GM12878 (cell line): ENCODE results near the gene MUC16. TPM values are rescaled to one million over a fixed set of nuclear protein-coding genes. Genes with fewer than 3 reads are reported as not detected.
"Not testable (repeated sequence)": the region's sequence is repeated elsewhere in the genome, so short reads cannot be mapped to it uniquely, and the experiment has no call there.

ENCODE experiments used
- ATAC-seq: fragments of 200-7000 bp; cut with Tn5 transposase; 3 replicates; pipeline ENCODE4 v1.9.1; 2020; ENCODE audit warnings: mild to moderate bottlenecking, moderate library complexity
- BruUV-seq: library from RNA; stranded (reverse); fragments of 400-500 nt; replicated peaks from 2 replicates; lab custom pipeline; 2021; lab: Mats Ljungman, UMichigan
- CTCF ChIA-PET: fragments of 300-600 bp; sonication (Branson Sonifier 250); formaldehyde crosslinking; extraction: SDS; loops from one replicate; lab custom pipeline; 2021; ENCODE audit warnings: inconsistent platforms; lab: Yijun Ruan, JAX
- POLR2A ChIA-PET: fragments of 350-600 bp; formaldehyde crosslinking; extraction: SDS; loops from one replicate; lab custom pipeline; 2021; ENCODE audit warnings: inconsistent platforms; lab: Charles Lee
- RAD21 ChIA-PET: fragments of 300-600 bp; sonication (Branson Sonifier 250); formaldehyde crosslinking; loops from one replicate; lab custom pipeline; 2023; ENCODE audit warnings: antibody characterized with exemption; ENCODE audit not compliant: unreplicated experiment; lab: Charles Lee
- SMC1A ChIA-PET: fragments of 300-600 bp; sonication (Branson Sonifier 250); formaldehyde crosslinking; loops from one replicate; lab custom pipeline; 2023; ENCODE audit not compliant: unreplicated experiment, uncharacterized antibody; lab: Charles Lee
- DNase-seq: peaks from one replicate; pipeline ENCODE4 v3.0.0-alpha.2; 2011; ENCODE audit warnings: low read depth, low spot score
- FAIRE-seq: peaks from 3 replicates; lab custom pipeline; 2011; peaks lifted over from hg19 to GRCh38; lab: Jason Lieb, UNC
- H2AFZ ChIP-seq: 2 replicates; pipeline ENCODE4 v1.6.0; 2011; ENCODE audit warnings: low read depth, low read length, control low read depth; ENCODE audit not compliant: control insufficient read depth
- H3K27ac ChIP-seq: 2 replicates; pipeline ENCODE4 v1.5.1; 2011; ENCODE audit warnings: control low read depth; ENCODE audit not compliant: control insufficient read depth, insufficient read depth
- H3K27me3 ChIP-seq, 2 experiments: replicated peaks in 1 of 2; 2 replicates each; pipeline versions ENCODE4 v1.6.0 to v1.6.1; 2011; ENCODE audit warnings: low read length in 1 of 2; ENCODE audit not compliant: control insufficient read depth in 2 of 2, insufficient read depth in 2 of 2
- H3K36me3 ChIP-seq, 2 experiments: 2 replicates each; pipeline ENCODE4 v1.5.1; 2011; ENCODE audit warnings: low read length in 1 of 2; ENCODE audit not compliant: control insufficient read depth in 2 of 2, insufficient read depth in 2 of 2
- H3K4me1 ChIP-seq: 2 replicates; pipeline ENCODE4 v1.6.1; 2011; ENCODE audit warnings: mild to moderate bottlenecking, low read length, moderate library complexity, mixed read lengths; ENCODE audit not compliant: control insufficient read depth, insufficient read depth
- H3K4me2 ChIP-seq: 2 replicates; pipeline ENCODE4 v1.6.0; 2011; ENCODE audit warnings: control low read depth; ENCODE audit not compliant: control insufficient read depth, insufficient read depth
- H3K4me3 ChIP-seq: fragments of 200-600 bp; sonication (generic); 2 replicates; pipeline ENCODE4 v1.5.1; 2016
- H3K79me2 ChIP-seq: 2 replicates; pipeline ENCODE4 v1.6.0; 2011; ENCODE audit warnings: low read length; ENCODE audit not compliant: control insufficient read depth, insufficient read depth
- H3K9ac ChIP-seq: 2 replicates; pipeline ENCODE4 v1.8.0; 2011; ENCODE audit warnings: low read length, control low read depth, mixed read lengths; ENCODE audit not compliant: control insufficient read depth, insufficient read depth
- H3K9me3 ChIP-seq: replicated peaks from 3 replicates; pipeline ENCODE4 v1.5.1; 2011; ENCODE audit warnings: mild to moderate bottlenecking, low read length; ENCODE audit not compliant: control insufficient read depth, insufficient read depth
- H4K20me1 ChIP-seq: 2 replicates; pipeline ENCODE4 v1.6.0; 2011; ENCODE audit not compliant: control insufficient read depth, insufficient read depth
- GATAD2B ChIP-seq: fragments of 450-650 bp; conservative IDR thresholded peaks from 2 replicates; pipeline ENCODE4 v1.6.1; 2017; ENCODE audit warnings: low read depth, mild to moderate bottlenecking, moderate library complexity
- STAT1 ChIP-seq: fragments of 450-650 bp; conservative IDR thresholded peaks from 2 replicates; pipeline ENCODE4 v1.6.1; 2014; ENCODE audit warnings: antibody characterized with exemption, mild to moderate bottlenecking
- ZNF622 ChIP-seq: fragments of 450-650 bp; IDR thresholded peaks from 2 replicates; pipeline ENCODE4 v1.6.1; 2017; ENCODE audit warnings: mild to moderate bottlenecking, inconsistent platforms
- WGBS: methylation state at CpG from one replicate; pipeline ENCODE4 v1.1.6; 2016; ENCODE audit warnings: low lambda C conversion rate; ENCODE audit not compliant: insufficient replicate concordance, insufficient coverage; ENCODE audit errors: missing lambda C conversion rate; 5-methylcytosine and 5-hydroxymethylcytosine counted together
- in situ Hi-C: fragments of 300-500 bp; cut with MboI; formaldehyde crosslinking; loops from 9 replicates; pipeline ENCODE4 v1.14.3; 2018; ENCODE audit warnings: mixed read lengths
- intact Hi-C: fragments of 100-400 bp; cut with micrococcal nuclease; formaldehyde crosslinking; loops from one replicate; pipeline ENCODE4 v1.14.2; 2022; ENCODE audit not compliant: unreplicated experiment
- polyA plus RNA-seq, 11 experiments: library from polyadenylated mRNA; depleted of rRNA in 4 of 11; unstranded in 6 of 11; stranded (reverse) in 5 of 11; fragments of >200 nt; fragmentation: Nextera tagmentation in 4 of 11; fragmentation: Illumina TruSeq in 1 of 11; extraction: Ambion mirVana in 4 of 11; extraction: Trizol in 1 of 11; gene quantifications; 1 replicate in 1 of 11; 2 replicates in 10 of 11; pipeline versions ENCODE4 v1.2.1 to v1.2.3, GENCODE V29; 2011 to 2016; ENCODE audit warnings: inconsistent platforms in 2 of 11, missing spikeins in 2 of 11, low read depth in 1 of 11
- total RNA-seq, 4 experiments: library from RNA; depleted of rRNA in 3 of 4; stranded (reverse); fragments of >200 nt in 3 of 4; fragmentation: Illumina TruSeq in 1 of 4; extraction: Trizol in 1 of 4; gene quantifications; 2 replicates each; pipeline versions ENCODE4 v1.2.1 to v1.2.3, GENCODE V29; 2013 to 2021
- TF ChIP-seq, protein P1 (sequence below): IDR thresholded peaks from 2 replicates; pipeline ENCODE4 v1.6.1; 2012; ENCODE audit warnings: low read depth, low read length, improper control_type of control experiment

The MUC16 gene
- total and polyA plus RNA-seq, 10 of the 15 experiments (the other 5 are each of a cell fraction or from before 2014, with no cell fraction given): under 0.01 TPM; not detected in 8

DNA sequence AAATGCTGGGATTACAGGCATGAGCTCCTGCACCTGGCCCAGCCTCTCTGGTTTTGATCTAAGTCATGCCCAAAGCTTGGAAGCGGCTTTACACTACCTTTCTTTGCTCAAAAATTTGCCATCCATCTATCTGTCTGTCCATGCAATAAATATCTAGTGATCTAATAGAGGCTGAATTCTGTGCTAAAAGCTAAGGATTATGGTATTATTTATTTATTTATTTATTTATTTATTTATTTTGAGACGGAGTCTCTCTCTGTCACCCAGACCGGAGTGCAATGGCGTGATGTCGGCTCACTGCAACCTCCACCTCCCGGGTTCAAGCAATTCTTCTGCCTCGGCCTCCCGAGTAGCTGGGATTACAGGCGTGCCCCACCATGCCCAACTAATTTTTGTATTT lies 45.9 kb upstream of the MUC16 start:
- H3K27me3 ChIP-seq, H3K27ac ChIP-seq, H3K36me3 ChIP-seq, H4K20me1 ChIP-seq, FAIRE-seq, H3K9me3 ChIP-seq, BruUV-seq, H3K79me2 ChIP-seq, H2AFZ ChIP-seq, H3K4me1 ChIP-seq, CTCF ChIA-PET, intact Hi-C loops, H3K4me2 ChIP-seq, H3K9ac ChIP-seq, in situ Hi-C loops, H3K4me3 ChIP-seq, DNase-seq, POLR2A ChIA-PET, RAD21 ChIA-PET, SMC1A ChIA-PET, ATAC-seq: not testable (repeated sequence)
- 42% methylated on average over 9 of the region's 9 CpGs for WGBS

DNA sequence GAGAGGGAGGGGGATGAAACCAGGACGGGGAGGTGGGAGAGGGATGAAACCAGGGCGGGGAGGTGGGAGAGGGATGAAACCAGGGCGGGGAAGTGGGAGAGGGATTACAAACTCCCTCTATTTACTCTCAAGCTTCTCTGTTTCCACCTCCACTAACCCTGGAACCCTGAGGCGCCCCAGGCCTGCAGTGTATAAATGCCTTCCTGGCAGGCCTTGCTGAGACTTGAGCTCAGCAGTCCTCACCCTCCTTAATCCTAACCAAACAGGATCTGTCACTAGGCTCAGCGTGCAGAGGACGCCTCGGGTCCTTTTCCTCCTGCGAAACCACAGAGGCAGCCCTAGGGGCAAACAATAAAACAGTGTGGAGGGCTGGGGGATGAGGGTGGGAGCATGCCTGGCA lies 44.6 kb upstream of the MUC16 start:
- ChIA-PET SMC1A (no interaction called here), RAD21 (no interaction called here), POLR2A (no interaction called here), CTCF (no interaction called here)
- Histone ChIP-seq H3K4me2 (no peak overlapping the region), H3K79me2 (no peaks in the 10 kb centered on the region), H3K4me3 (no peak overlapping the region), H3K27ac (no peak overlapping the region), H3K4me1 (no peaks in the 10 kb centered on the region), H2AFZ (no peak overlapping the region), H3K9me3 (no peaks in the 10 kb centered on the region; the same call in 2 of the 3 replicates), H3K9ac (no peak overlapping the region), H3K27me3 (no peaks in the 10 kb centered on the region), H3K36me3 (no peaks in the 10 kb centered on the region), H4K20me1 (no peaks in the 10 kb centered on the region)
- intact Hi-C loops: no loop called here
- DNase-seq (no peak), FAIRE-seq (no peak), ATAC-seq (no peak)
- 8% methylated on average over 6 of the region's 8 CpGs for WGBS
- in situ Hi-C loops: no loop called here
- TF ChIP-seq ZNF622 (no peak), STAT1 (no peak), GATAD2B (no peak)
- TF ChIP-seq, protein P1, sequence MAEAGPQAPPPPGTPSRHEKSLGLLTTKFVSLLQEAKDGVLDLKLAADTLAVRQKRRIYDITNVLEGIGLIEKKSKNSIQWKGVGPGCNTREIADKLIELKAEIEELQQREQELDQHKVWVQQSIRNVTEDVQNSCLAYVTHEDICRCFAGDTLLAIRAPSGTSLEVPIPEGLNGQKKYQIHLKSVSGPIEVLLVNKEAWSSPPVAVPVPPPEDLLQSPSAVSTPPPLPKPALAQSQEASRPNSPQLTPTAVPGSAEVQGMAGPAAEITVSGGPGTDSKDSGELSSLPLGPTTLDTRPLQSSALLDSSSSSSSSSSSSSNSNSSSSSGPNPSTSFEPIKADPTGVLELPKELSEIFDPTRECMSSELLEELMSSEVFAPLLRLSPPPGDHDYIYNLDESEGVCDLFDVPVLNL: no peak
- no TSS peak for BruUV-seq
